AG10803 (cell line): Measurements from ENCODE around the gene GAS2.

ENCODE experiments used
- DNase-seq: peaks from one replicate; pipeline ENCODE4 v3.0.0; 2010; ENCODE audit warnings: low read depth
- H3K4me3 ChIP-seq: 2 replicates; pipeline ENCODE4 v1.5.1; 2011; ENCODE audit warnings: mild to moderate bottlenecking, low read length, control low read depth
- CTCF ChIP-seq: conservative IDR thresholded peaks from 2 replicates; pipeline ENCODE4 v1.5.1; 2011; ENCODE audit warnings: mild to moderate bottlenecking, low read length, control low read depth, inconsistent platforms

The GAS2 gene

DNA sequence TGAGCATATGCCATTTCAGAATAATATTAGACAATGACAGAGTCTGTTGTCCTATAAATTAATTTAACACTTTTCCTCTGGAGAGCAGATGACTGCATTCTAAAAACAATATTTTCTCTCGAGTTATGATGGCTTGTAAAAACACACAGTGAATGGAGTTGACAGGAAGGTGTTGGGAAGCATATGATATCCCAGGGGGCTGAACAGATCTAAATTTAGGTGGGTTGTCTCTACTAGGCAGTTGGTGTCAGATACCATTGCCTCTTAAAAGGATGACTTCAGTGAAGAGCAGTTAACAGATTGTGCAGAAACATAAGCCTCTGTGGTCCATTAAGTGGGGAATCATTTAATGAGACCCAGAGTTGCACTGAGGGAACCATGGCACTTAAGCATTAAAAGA, 132.5 kb downstream of the GAS2 start:
- no peak for TF ChIP-seq CTCF

DNA sequence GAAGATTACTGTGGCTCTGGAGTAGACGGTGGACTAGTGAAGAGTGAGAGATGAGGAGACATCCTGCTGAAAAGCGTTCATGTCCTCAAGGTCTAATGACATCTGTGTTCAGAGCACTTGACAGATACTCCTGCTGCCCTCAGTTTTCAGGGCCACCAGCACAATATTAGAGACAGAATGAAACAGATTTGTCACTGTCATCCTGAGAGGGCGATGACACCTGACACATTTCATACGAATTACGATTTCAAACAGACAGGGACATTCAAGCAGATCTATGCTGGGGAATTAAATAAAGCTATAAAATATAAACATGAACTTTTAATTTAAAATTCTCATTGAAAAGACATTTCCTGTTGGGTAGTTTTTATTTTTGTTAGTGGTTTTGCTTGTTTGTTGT, 134.1 kb downstream of the GAS2 start:
- no peak for DNase-seq
- no peak overlapping the region for H3K4me3 ChIP-seq
- no peak for TF ChIP-seq CTCF

More for the DNA sequence above, 132.5 kb downstream of the GAS2 start:
- no peak for DNase-seq
- no peak overlapping the region for H3K4me3 ChIP-seq

GRCh38 chr11:22802861-22803260, 136.4 kb downstream of the GAS2 start:
- no peak for DNase-seq
- no peak overlapping the region for H3K4me3 ChIP-seq
- no peak for TF ChIP-seq CTCF

GRCh38 chr11:22807391-22807790, 141.0 kb downstream of the GAS2 start:
- no peak for TF ChIP-seq CTCF

DNA sequence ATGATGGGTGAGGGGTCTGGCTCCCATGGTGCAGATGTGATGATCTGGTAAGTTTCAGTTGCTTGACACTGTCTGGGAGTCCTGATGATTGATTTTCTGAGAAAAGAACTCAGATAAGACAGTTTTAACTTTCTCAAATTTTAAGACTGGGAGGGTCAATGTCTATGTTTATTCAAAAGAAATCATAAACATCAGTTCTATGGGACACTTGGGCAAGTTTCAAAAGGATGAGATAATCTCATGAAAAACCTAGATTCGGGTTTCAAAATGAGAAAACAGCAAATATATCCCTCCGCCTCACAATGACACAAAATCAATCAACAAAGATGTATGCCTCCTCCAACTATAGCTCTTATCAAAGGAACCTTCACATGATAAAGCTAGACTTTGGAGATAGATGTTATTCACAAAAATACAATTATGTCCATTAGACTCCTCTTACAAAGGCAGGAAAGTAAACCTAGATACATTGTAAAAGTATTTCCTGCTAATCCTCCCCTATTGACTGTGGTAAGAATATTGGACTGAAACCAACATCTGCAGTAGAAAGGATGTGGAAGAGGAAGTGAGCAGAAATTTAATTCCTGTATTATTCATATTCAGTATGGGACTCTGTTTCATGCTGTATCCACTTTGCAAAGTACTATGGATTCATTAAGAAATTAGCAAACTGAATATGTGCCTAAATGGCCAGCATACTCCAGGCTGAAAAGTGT, 141.6 kb downstream of the GAS2 start:
- no peak overlapping the region for H3K4me3 ChIP-seq
- no peak for DNase-seq
- no peak for TF ChIP-seq CTCF

More at GRCh38 chr11:22807391-22807790, 141.0 kb downstream of the GAS2 start:
- no peak for DNase-seq
- no peak overlapping the region for H3K4me3 ChIP-seq

DNA sequence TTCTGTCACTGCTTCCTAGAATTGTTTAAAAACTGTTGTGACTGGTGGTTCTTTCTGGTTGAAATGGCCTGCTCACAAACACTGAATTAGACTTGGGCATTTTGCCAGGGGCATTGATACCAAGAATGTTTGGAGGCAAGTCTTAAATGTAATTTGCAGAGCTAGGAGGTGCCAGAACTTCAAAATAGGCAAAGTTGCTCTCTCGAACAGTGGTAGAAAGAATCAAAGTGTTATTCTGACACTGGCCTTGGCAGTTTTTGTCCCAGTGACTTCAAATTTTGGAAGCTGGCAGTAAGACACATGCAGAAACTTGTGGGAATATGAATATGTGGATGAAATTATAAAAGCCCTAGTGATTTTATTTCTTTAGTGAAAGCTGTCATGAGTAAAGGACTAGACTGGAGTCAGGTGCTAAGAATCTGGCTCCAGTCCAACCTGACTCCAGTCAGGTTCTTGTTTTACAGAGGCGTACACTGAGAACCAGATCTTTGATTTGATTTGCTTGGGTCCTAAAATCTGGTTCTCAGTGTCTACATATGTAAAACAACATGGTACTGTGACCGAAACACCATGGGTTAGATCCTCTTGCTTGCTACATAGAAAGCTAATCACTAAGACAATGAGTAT, 142.3 kb downstream of the GAS2 start:
- no peak overlapping the region for H3K4me3 ChIP-seq
- TF ChIP-seq CTCF = no peak

DNA sequence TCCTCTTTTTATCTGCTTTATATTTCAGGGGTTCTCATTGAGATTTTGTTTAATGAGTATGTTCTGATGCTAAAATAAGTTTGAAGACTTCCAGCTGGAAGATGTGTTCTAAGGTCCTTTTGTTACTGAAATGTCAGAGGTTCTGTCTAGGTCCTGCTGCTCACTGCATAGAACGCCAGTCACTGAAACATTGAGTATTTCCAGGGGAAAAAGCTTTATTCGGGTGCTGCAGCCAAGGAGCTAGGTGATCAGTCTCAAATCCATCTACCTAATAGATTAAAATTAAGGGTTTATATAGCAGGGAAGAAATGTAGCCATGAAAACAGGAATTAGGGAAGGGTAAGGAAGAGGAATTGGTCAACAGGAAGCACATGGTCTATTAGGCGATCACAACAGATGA, 143.5 kb downstream of the GAS2 start:
- DNase-seq = no peak
- no peak for TF ChIP-seq CTCF
- H3K4me3 ChIP-seq = no peak overlapping the region

More for the DNA sequence above, 142.3 kb downstream of the GAS2 start:
- no peak for DNase-seq
